Left renal cortex interstitium (tissue), 4 donors: ENCODE results near the gene NOP53. TPM values are rescaled to one million over a fixed set of nuclear protein-coding genes. Genes with fewer than 3 reads are reported as not detected.
"Not testable (repeated sequence)": the region's sequence is repeated elsewhere in the genome, so short reads cannot be mapped to it uniquely, and the experiment has no call there.

ENCODE experiments used
- DNase-seq, 4 donors: peaks; one replicate each; pipeline ENCODE4 v3.0.0-alpha.2; 2013; ENCODE audit warnings: low read depth in 4 of 4, low spot score in 2 of 4, missing footprints in 1 of 4
- polyA plus RNA-seq, 4 donors: library from polyadenylated mRNA; unstranded; fragments of 120-200 nt; gene quantifications; one replicate each; pipeline ENCODE4 v1.2.1, GENCODE V29; 2013; ENCODE audit not compliant: insufficient read length in 4 of 4

Gene NOP53
- polyA plus RNA-seq, 4 donors, result 346 to 525 (median 378) TPM

DNA sequence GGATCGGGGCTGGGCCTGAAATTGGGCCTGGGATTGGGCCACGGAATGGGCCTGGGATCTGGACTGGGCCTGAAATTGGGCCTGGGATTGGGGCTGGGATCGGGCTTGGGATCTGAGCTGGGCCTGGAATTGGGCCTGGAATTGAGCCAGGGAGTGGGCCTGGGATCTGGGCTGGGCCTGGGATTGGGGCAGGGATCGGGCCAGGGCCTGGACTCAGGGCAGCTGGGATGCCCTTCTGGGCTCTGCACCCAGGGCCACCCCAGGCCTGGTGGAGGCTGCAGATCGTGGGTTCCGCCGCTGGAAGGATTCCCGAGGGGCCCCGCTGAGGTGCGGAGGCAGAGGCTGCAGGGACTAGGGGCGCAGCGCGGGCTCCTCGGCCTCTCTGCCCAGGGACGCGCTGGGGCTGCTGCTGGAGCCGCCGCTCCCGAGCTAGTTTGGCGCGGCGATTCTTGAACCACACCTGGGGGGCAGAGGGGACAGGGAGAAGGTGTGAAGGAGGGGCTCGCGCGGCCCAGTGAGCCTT lies 57.2 kb downstream of the NOP53 start:
- DNase-seq, result no peak

DNA sequence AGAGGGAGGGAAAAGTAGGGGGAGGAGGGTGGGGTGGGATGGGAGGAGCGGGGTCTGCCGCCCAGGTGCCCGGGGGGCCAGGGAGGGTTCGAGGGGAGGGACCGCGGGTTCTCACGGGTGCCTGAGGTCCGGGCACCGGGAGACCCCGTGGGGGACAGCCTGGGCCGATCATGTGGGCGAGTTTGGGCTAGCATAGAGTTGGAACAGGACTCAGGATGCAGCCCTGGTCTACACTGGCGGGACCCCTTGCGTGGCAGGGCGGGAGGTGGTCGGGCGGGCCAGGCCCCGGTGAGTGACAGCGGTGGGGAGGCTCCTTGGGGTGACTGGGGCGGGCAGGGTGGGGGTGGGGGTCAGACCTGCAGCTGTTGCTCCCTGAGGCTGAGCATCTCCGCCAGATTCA lies 57.8 kb downstream of the NOP53 start:
- DNase-seq, result not testable (repeated sequence)

DNA sequence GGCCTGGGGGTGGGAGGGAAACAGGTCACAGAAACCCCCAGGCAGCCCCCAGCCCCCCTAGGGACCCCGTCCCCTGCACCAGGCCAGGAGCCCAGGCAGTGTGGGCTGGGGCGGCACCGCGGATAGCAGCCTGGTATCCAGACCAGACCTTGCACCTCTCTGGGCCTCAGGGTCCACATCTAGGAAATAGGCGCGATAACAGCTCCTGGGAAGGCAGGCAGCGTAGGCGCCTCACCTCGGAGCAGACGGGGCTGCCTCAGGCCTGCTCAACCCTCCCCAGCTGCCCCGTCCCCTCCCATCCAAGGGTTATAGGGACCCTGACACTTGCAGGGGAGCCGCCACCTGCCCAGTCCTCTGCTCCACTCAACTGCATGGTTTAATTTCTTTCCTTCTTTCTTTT lies 58.3 kb downstream of the NOP53 start:
- not testable (repeated sequence) for DNase-seq

DNA sequence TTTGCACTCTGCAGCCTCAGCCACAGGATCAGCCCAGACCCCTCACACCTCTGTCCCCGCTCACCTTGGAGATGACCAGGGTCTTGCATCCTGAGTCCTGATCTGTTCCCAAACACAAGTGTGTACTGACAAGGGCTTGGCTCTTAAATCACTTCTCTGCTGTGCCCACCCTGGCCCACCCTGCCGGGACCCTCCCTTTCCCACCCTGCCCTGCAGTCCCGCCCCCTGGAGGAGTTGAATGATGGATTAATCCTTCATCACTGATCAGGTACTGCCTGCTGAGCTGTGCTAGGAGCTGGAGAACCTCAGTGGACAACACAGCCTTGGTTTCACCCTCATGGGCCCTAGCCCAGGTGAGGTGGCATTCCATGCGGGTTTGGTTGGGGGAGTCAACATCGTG lies 59.1 kb downstream of the NOP53 start, which contains the start of gene TPRX1:
Gene TPRX1 (minus strand): TSS at position 101 of the 400 bp plus-strand sequence. CDS start 12 bp downstream, at position 89.
- DNase-seq, result not testable (repeated sequence)

DNA sequence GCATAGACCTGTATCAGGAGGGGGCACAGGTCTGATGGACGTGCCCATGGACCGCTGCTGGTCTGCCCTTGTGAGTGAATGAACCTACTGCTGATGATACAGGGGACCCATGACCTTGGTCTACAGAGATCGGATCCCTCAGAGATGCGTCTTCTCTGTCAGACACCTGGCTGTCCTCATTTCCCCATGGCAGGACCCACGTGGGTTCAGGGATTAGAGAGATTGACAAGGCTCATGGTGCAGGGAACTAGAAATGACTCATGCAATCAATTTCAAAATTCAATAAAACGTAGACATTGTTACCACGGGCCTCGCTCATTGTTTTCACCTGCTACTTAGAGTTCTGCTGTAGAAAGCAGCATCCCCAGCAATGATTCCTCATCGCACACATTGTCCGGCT lies 60.0 kb downstream of the NOP53 start:
- no peak for DNase-seq

DNA sequence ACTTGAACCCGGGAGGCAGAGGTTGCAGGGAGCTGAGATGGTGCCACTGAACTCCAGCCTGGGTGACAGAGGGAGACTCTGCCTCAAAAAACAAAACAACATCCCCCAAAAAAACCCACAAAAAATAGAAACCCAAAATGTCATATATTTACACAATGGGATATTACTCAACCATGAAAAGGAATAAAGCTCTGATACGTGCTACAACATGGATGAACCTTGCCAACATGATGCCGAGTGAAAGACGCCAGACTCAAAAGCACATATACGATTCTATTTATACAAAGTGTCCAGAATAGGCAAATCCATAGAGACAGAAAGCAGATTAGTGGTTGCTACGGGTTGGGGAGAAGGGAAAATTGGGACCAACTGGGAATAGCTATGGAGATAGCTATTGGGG lies 61.1 kb downstream of the NOP53 start:
- DNase-seq, result no peak

Other genes starting within 250 kb of the NOP53 start
- 100 to 1,000 TPM; 147 to 180 (median 159) TPM for gene NAPA, start 230.5 kb upstream of the NOP53 start, polyA plus RNA-seq
- gene ZNF541, start 172.4 kb upstream of the NOP53 start, polyA plus RNA-seq, result under 1 TPM; 0.25 to 0.49 (median 0.38) TPM
- gene BICRA, start 136.4 kb upstream of the NOP53 start, polyA plus RNA-seq, result 10 to 100 TPM in 3 of 4 donors, 1 to 10 TPM in 1; 8.1 to 21.3 (median 14.9) TPM
- 10 to 100 TPM; 28.4 to 44.3 (median 35.6) TPM for gene EHD2, start 32.1 kb upstream of the NOP53 start, polyA plus RNA-seq
- gene SELENOW, start 33.2 kb downstream of the NOP53 start, polyA plus RNA-seq, result 100 to 1,000 TPM; 115 to 174 (median 149) TPM
- gene TPRX1, start 59.0 kb downstream of the NOP53 start, polyA plus RNA-seq, result not detected
- gene CRX, start 76.4 kb downstream of the NOP53 start, polyA plus RNA-seq, result under 1 TPM in 1 of 4 donors, not detected in 3; 0.21 TPM
- not detected for gene TPRX2, start 113.7 kb downstream of the NOP53 start, polyA plus RNA-seq
- under 1 TPM in 3 of 4 donors, not detected in 1; 0.19 to 0.68 (median 0.30) TPM for gene SULT2A1, start 140.8 kb downstream of the NOP53 start, polyA plus RNA-seq
- not detected for gene BSPH1, start 246.6 kb downstream of the NOP53 start, polyA plus RNA-seq
- gene ELSPBP1, start 249.1 kb downstream of the NOP53 start, polyA plus RNA-seq, result under 1 TPM in 2 of 4 donors, not detected in 2; 0.22 to 0.72 TPM